Measurements from ENCODE around the gene KIF26A. TPM values are rescaled to one million over a fixed set of nuclear protein-coding genes. Genes with fewer than 3 reads are reported as not detected.

KIF26A gene
- total and polyA plus RNA-seq, 2 experiments from 2014 or later, result 3.5 to 5.0 TPM

- TF ChIP-seq, protein P1, sequence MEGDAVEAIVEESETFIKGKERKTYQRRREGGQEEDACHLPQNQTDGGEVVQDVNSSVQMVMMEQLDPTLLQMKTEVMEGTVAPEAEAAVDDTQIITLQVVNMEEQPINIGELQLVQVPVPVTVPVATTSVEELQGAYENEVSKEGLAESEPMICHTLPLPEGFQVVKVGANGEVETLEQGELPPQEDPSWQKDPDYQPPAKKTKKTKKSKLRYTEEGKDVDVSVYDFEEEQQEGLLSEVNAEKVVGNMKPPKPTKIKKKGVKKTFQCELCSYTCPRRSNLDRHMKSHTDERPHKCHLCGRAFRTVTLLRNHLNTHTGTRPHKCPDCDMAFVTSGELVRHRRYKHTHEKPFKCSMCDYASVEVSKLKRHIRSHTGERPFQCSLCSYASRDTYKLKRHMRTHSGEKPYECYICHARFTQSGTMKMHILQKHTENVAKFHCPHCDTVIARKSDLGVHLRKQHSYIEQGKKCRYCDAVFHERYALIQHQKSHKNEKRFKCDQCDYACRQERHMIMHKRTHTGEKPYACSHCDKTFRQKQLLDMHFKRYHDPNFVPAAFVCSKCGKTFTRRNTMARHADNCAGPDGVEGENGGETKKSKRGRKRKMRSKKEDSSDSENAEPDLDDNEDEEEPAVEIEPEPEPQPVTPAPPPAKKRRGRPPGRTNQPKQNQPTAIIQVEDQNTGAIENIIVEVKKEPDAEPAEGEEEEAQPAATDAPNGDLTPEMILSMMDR (IDR thresholded peaks at IDR 0.05; ENCODE audit: poor library complexity), result no peak
- TF ChIP-seq EZH2 (IDR thresholded peaks at IDR 0.05; ENCODE audit: borderline replicate concordance), result no peak
- TF ChIP-seq EZH2phosphoT487 (IDR thresholded peaks at IDR 0.05; ENCODE audit: low read depth, severe bottlenecking, unreplicated experiment), result no peak
- H3K36me3 ChIP-seq (replicated peaks; ENCODE audit: insufficient read depth, low read depth), result no peaks in the 10 kb centered on the region
- no peak overlapping the region for H3K4me3 ChIP-seq
- H3K9me2 ChIP-seq (replicated peaks; ENCODE audit: insufficient read depth), result no peaks in the 10 kb centered on the region
- no peak overlapping the region for H2AFZ ChIP-seq
- no peak overlapping the region for H3K4me2 ChIP-seq
- no peak overlapping the region for H3K27ac ChIP-seq
- H3K79me2 ChIP-seq, result no peaks in the 10 kb centered on the region
- H3K9me3 ChIP-seq (ENCODE audit: low read depth), result no peaks in the 10 kb centered on the region
- peaks cover 5% of the 10 kb centered on the region for H3K4me1 ChIP-seq (ENCODE audit: insufficient read depth)
- H4K20me1 ChIP-seq (ENCODE audit: insufficient read depth, poor library complexity, severe bottlenecking), result no peaks in the 10 kb centered on the region
- no peaks in the 10 kb centered on the region for H3K27me3 ChIP-seq
- WGBS (ENCODE audit: low lambda C conversion rate, missing lambda C conversion rate), result 91% methylated on average over 18 of the region's 21 CpGs
- no peak for DNase-seq (ENCODE audit: low spot score)
These were observed 79.3 kb downstream of the KIF26A start for GRCh38 chr14:104217486-104218360.

GRCh38 chr14:104218361-104219180 lies 80.2 kb downstream of the KIF26A start:
- no peaks in the 10 kb centered on the region for H4K20me1 ChIP-seq (ENCODE audit: insufficient read depth, poor library complexity, severe bottlenecking)
- H3K9me3 ChIP-seq (ENCODE audit: low read depth), result no peaks in the 10 kb centered on the region
- no peak overlapping the region for H3K4me3 ChIP-seq
- H3K27ac ChIP-seq, result no peak overlapping the region
- no peak overlapping the region for H2AFZ ChIP-seq
- H3K4me2 ChIP-seq, result no peak overlapping the region
- no peaks in the 10 kb centered on the region for H3K9me2 ChIP-seq (replicated peaks; ENCODE audit: insufficient read depth)
- H3K79me2 ChIP-seq, result no peaks in the 10 kb centered on the region
- TF ChIP-seq EZH2phosphoT487 (IDR thresholded peaks at IDR 0.05; ENCODE audit: low read depth, severe bottlenecking, unreplicated experiment), result no peak
- TF ChIP-seq, protein P1 (IDR thresholded peaks at IDR 0.05; ENCODE audit: poor library complexity), result no peak
- H3K36me3 ChIP-seq (replicated peaks; ENCODE audit: insufficient read depth, low read depth), result no peaks in the 10 kb centered on the region
- WGBS (ENCODE audit: low lambda C conversion rate, missing lambda C conversion rate), result 79% methylated on average over 22 of the region's 22 CpGs
- DNase-seq (ENCODE audit: low spot score), result no peak
- no peaks in the 10 kb centered on the region for H3K27me3 ChIP-seq
- peaks cover 13% of the 10 kb centered on the region for H3K4me1 ChIP-seq (ENCODE audit: insufficient read depth)

GRCh38 chr14:104219731-104220214 lies 81.4 kb downstream of the KIF26A start:
- 68% methylated on average over 21 of the region's 22 CpGs for WGBS (ENCODE audit: low lambda C conversion rate, missing lambda C conversion rate)
- no peaks in the 10 kb centered on the region for H3K27me3 ChIP-seq

More at GRCh38 chr14:104219731-104220214, 81.4 kb downstream of the KIF26A start:
- H4K20me1 ChIP-seq (ENCODE audit: insufficient read depth, poor library complexity, severe bottlenecking), result no peaks in the 10 kb centered on the region
- no peaks in the 10 kb centered on the region for H3K9me2 ChIP-seq (replicated peaks; ENCODE audit: insufficient read depth)
- H3K9me3 ChIP-seq (ENCODE audit: low read depth), result no peaks in the 10 kb centered on the region
- DNase-seq (ENCODE audit: low spot score), result no peak
- no peaks in the 10 kb centered on the region for H3K36me3 ChIP-seq (replicated peaks; ENCODE audit: insufficient read depth, low read depth)
- H3K79me2 ChIP-seq, result no peaks in the 10 kb centered on the region
- H3K4me2 ChIP-seq, result no peak overlapping the region
- H2AFZ ChIP-seq, result no peak overlapping the region
- TF ChIP-seq EZH2 (IDR thresholded peaks at IDR 0.05; ENCODE audit: borderline replicate concordance), result no peak
- TF ChIP-seq, protein P1 (IDR thresholded peaks at IDR 0.05; ENCODE audit: poor library complexity), result no peak
- no peak for TF ChIP-seq EZH2phosphoT487 (IDR thresholded peaks at IDR 0.05; ENCODE audit: low read depth, severe bottlenecking, unreplicated experiment)
- H3K27ac ChIP-seq, result no peak overlapping the region
- H3K4me3 ChIP-seq, result no peak overlapping the region
- peaks cover 23% of the 10 kb centered on the region for H3K4me1 ChIP-seq (ENCODE audit: insufficient read depth)

All from hepatocyte (in vitro differentiated cells).